Measurements from ENCODE around the gene STON2.

STON2 gene

DNA sequence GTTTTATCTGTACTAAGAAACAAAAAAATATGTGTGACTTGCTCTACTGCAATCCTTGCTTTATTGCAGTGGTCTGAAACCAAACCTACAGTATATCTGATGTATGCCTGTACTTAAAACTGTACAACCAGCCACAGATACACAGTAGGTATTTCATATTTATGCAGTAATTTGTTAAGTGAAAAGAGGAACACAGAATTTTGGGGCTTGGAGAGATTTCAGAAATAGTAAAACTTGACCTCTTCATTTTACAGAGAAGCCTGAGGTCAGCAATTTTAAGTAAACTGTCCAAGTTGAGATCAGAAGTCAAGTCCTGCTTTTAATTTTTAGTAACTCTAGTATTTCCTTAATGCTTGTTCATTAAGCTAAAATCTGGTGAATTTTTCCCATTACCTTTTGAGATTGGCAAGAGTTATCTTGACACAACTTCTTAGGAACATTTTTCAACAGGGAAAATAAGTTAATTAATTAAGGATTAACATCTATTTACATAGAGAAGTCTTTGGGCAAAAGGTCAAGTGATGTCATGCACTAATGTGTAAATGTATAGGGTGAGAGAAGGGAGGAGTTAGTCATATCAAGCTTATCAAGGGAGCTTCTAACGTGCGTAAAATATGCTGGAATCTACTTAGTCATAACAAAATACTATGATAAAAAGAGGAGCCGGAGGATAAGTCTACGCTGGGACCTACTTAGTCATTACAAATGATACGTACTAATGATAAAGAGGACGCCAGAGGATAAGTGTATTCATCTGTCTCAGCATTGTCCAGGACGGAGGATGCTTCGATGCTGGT is 113.4 kb downstream of the STON2 start:
- TF ChIP-seq, protein P1, sequence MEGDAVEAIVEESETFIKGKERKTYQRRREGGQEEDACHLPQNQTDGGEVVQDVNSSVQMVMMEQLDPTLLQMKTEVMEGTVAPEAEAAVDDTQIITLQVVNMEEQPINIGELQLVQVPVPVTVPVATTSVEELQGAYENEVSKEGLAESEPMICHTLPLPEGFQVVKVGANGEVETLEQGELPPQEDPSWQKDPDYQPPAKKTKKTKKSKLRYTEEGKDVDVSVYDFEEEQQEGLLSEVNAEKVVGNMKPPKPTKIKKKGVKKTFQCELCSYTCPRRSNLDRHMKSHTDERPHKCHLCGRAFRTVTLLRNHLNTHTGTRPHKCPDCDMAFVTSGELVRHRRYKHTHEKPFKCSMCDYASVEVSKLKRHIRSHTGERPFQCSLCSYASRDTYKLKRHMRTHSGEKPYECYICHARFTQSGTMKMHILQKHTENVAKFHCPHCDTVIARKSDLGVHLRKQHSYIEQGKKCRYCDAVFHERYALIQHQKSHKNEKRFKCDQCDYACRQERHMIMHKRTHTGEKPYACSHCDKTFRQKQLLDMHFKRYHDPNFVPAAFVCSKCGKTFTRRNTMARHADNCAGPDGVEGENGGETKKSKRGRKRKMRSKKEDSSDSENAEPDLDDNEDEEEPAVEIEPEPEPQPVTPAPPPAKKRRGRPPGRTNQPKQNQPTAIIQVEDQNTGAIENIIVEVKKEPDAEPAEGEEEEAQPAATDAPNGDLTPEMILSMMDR (conservative IDR thresholded peaks at IDR 0.05) = no peak
- no peak for TF ChIP-seq ZFX (IDR thresholded peaks at IDR 0.05)
- no peak overlapping the region for H3K27ac ChIP-seq

DNA sequence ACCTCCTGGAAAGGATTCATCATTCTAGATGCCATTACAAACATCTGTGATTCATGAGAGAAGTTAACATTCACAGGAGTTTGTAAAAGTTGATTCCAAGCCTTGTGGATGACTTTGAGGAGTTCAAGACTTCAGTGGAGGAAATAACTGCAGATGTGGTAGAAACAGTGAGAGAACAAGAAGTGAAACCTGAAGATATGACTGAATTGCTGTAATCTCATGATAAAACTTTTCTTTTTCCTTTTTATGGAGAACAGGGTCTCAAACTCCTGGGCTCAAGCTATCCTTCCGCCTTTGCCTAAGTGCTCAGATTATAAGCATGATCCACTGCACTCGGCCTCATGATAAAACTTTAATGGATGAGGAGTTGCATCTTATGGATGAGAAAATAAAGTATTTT is 114.9 kb downstream of the STON2 start:
- H3K27ac ChIP-seq = no peak overlapping the region
- TF ChIP-seq, protein P1 (conservative IDR thresholded peaks at IDR 0.05) = no peak
- TF ChIP-seq ZFX (IDR thresholded peaks at IDR 0.05) = no peak

DNA sequence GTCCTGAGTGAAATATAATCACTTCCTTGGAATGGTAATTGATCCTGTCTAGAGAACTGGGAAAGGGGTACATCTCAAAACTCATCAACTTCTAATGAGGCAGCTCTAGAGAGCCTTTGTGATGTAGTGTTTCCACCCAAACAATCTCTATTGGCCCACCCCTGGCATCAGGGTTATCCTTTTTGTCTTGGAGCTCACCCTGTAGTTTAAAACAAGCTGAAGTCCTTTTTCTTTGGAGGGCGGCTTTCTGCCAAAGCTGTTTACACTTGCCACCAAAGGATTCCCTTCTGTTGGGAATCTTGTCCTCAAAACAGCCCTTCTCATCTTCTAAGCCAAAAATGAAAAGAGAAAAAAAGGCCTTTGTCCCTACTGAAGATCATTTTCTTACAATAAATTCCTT is 118.8 kb downstream of the STON2 start:
- no peak for TF ChIP-seq ZFX (IDR thresholded peaks at IDR 0.05)
- TF ChIP-seq, protein P1 (conservative IDR thresholded peaks at IDR 0.05) = no peak
- no peak overlapping the region for H3K27ac ChIP-seq

DNA sequence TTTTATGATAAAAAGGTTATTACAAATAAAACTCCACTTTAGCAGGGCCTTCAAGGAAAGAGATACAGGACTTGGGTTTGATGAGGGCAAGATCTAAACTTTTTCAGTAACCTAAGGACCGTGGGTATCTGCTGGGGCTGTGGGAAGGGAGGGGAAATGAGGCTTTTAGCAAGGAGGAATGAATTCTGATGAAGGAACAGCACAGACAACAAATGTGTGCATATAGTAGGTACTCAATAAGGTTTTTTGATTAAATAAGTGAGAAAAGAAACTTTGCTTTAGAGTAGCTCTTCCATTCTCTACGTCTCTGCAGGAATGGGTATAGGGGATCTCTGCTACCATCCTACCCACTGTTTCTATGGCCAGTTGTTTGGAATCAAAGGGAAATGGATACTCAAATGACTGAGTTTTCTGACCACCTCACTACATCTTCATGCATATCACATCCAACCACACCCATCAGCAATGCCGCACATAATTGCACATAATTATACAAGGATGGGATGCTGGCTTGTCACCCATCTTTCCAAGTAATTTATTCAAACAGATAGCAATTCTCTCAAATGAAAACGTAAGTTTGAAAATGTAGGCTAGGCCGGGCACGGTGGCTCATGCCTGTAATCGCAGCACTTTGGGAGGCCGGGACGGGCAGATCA is 119.9 kb downstream of the STON2 start:
- no peak overlapping the region for H3K27ac ChIP-seq
- TF ChIP-seq ZFX (IDR thresholded peaks at IDR 0.05) = no peak
- TF ChIP-seq, protein P1 (conservative IDR thresholded peaks at IDR 0.05) = no peak

DNA sequence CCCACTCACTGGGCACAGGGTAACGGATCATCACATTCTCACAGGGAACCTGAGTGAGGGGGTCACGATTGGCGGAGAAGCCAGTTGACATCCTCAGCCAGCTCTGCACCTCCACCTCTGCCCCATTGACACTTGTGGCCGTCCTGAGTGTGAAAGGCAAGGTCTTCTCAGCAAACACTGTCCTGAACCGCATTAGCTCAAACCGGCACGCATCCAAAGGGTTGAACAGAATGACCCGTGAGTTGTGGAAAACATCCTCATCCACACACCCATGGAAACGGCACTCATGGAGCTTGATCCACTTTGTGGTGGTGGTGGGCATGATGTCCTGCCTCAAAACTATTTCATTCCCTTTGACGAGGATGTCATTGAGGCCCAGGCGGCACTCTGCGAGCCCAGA is 123.0 kb downstream of the STON2 start:
- TF ChIP-seq ZFX (IDR thresholded peaks at IDR 0.05) = no peak
- TF ChIP-seq, protein P1 (conservative IDR thresholded peaks at IDR 0.05) = no peak
- H3K27ac ChIP-seq = no peak overlapping the region

DNA sequence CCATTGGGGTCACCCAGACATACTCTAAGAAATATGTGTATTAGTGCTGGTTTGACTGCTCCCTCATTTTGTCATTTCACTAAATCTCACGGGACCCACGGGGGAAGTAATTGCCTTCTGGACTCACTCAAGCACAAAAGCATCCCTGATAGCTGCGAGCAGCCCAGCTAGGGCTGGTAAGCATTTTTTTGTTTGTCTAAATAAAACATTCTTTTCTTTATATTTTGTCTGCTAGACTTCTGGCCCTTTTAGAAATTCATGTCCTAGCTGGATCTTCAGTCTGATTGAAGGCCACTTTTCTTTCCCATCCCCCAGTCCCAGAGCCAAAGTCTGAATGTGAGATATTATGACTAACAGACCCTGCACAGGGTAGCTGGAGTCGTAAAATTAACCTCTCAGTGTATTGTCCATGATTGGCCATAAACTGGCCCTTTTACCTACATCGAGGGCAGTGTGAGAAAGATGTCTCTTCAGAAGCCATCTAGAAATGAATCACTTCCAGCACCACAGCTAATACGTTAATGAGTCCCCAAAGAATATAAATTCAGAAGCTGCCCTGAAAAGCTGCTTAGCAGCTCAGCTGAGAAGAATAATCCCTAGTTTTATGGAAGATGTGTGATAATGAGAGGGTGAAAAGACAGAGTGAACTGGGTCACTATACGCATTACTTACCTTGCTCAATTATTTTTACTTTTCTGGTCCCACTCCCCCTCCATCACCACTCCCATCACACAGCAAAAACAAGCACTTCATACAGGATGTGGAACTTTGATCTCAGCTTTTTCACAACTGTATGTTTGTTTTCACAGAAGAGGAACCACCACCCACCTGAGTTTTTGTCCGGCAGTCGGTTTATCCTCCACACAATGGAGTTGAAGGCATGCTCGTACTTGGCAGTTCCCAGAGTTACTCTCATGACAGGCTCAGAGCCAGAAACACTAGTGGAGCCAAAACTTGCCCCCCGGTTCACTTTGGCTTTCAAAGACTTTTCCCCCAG is 123.8 kb downstream of the STON2 start:
- H3K27ac ChIP-seq = no peak overlapping the region
- TF ChIP-seq, protein P1 (conservative IDR thresholded peaks at IDR 0.05) = no peak
- no peak for TF ChIP-seq ZFX (IDR thresholded peaks at IDR 0.05)

Measured in C4-2B (cell line).